ENCODE measurements around the gene OBP2B.

DNA sequence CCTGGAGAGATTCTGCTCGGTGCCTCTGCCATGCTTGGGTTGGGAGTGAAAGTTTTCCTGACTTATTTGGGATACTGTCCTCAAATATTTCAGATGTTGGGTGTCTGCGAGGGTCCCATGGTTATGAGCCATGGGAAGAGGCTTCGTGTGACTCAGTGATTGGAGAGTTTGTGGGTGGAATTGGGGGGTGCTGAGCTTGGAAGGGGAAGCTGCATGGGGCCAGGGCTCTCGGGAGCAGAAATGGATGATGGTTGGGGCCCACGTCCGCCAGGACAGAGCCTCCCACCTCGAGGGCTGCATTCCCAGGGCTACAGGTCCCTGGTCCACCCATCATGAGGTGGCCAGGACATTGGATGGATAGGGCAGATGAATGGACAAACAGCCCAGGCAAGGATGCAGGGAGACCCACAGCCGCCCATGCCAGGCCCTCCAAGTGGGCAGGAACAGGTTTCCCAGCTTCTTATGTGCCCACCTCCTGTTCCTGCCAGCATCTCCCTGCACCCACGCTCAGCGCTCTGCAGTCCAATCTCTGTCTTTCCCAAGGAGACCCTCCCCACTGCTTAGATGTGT lies 5.5 kb downstream of the OBP2B start:
- no peak for TF ChIP-seq POLR2AphosphoS5 (IDR thresholded peaks at IDR 0.05; ENCODE audit: borderline replicate concordance, low read depth, low read length)
- no peak for TF ChIP-seq EZH2 (IDR thresholded peaks at IDR 0.05)
